Effector memory CD4-positive, alpha-beta T cell (primary cell): ENCODE results near the gene DLGAP4.

Experiments used
- DNase-seq, 3 donors: peaks; one replicate each; pipeline ENCODE4 v3.0.0-alpha.2; 2020
- H3K27ac ChIP-seq: 2 replicates; pipeline ENCODE4 v1.7.0; 2013; ENCODE audit warnings: mild to moderate bottlenecking, low read length, moderate library complexity; ENCODE audit not compliant: insufficient read depth, poor library complexity, severe bottlenecking
- H3K27me3 ChIP-seq: replicated peaks from 2 replicates; pipeline ENCODE4 v1.7.0; 2013; ENCODE audit warnings: mild to moderate bottlenecking, low read length; ENCODE audit not compliant: insufficient read depth, control insufficient read depth, poor library complexity, severe bottlenecking
- H3K36me3 ChIP-seq: 2 replicates; pipeline ENCODE4 v1.7.0; 2013; ENCODE audit warnings: mild to moderate bottlenecking, low read length, moderate library complexity; ENCODE audit not compliant: control insufficient read depth, insufficient read depth
- H3K4me1 ChIP-seq: 2 replicates; pipeline ENCODE4 v1.7.0; 2013; ENCODE audit warnings: low read length, mild to moderate bottlenecking; ENCODE audit not compliant: control insufficient read depth, insufficient read depth, poor library complexity, severe bottlenecking
- H3K4me3 ChIP-seq: 2 replicates; pipeline ENCODE4 v1.7.0; 2013; ENCODE audit warnings: low read length, low read depth, mild to moderate bottlenecking; ENCODE audit not compliant: insufficient read depth, poor library complexity, severe bottlenecking
- H3K9me3 ChIP-seq: 2 replicates; pipeline ENCODE4 v1.7.0; 2013; ENCODE audit warnings: mild to moderate bottlenecking, low read length, moderate library complexity; ENCODE audit not compliant: control insufficient read depth

DLGAP4 gene

GRCh38 chr20:36573798-36574365 lies 267.7 kb downstream of the DLGAP4 start:
- H3K9me3 ChIP-seq = no peaks in the 10 kb centered on the region
- peaks cover 8% of the 10 kb centered on the region for H3K36me3 ChIP-seq
- H3K4me3 ChIP-seq = peak overlapping the region; percentile 92
- H3K27me3 ChIP-seq = no peaks in the 10 kb centered on the region
- peak overlapping the region; percentile 100 for H3K27ac ChIP-seq
- H3K4me1 ChIP-seq = peaks cover 19% of the 10 kb centered on the region
- DNase-seq = peak; percentile 11 to 24 (median 22)

DNA sequence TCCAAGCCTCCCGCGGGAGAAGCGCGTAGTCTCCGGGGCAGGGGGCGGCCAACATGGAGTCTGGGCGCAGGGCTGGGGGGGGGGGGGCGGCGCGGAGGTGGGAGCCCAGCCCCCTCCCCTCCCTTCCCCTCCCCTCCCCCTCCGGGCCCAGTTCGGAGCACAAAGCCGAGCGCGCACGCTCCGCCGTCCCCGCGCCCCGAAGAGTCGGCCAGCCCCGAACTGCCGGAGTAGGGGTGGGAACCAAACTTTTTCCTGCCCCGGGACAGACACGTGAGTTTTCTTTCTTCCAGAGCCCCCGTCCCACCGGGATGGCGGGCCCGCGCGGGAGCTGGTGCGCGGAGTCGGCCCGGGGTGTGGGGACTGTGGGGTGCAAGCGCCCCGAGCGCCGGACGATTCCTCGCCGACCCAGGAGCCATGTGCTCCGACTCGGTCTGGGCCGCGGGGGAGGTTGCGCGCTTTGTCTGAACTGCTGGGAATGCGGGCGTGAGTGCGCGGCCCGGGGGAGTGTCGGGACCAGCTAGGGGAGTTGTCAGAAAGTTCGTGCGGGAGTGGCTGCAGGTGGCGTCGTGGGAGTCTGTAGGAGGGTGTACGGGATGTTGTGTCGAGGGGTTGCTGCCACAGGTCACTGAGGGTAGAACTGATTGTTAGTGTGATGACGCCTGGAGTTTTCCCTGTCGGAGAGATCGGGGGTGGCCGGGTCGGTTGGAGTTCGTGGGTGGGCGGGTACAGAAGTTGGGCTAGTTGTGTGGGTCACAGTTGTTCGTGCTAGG lies 268.4 kb downstream of the DLGAP4 start:
- Histone ChIP-seq H3K27me3 (no peaks in the 10 kb centered on the region), H3K9me3 (no peaks in the 10 kb centered on the region), H3K27ac (peak overlapping the region; percentile 100), H3K36me3 (peaks cover 13% of the 10 kb centered on the region), H3K4me3 (peak overlapping the region; percentile 92), H3K4me1 (peaks cover 19% of the 10 kb centered on the region)
- peak; percentile 11 to 36 (median 23) for DNase-seq

DNA sequence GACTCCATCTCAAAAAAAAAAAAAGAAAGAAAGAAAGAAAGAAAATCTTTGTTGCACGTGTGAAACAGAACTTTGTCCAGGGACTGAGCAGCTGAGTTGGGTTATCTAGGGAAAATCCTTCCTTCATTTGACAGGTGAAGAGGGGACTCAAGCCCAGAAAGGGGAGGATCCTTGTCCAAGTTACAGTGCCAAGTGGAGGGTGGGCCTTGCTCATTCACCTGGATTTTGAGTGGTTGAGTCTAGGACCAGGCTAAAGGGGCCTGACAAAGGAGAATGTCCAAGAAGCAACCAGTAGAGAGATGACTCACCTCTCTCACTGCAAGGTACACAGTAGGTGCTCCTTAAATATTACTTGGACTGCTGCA lies 269.9 kb downstream of the DLGAP4 start:
- peaks cover 22% of the 10 kb centered on the region for H3K36me3 ChIP-seq
- H3K27me3 ChIP-seq = no peaks in the 10 kb centered on the region
- DNase-seq = no peak
- H3K27ac ChIP-seq = no peak overlapping the region
- H3K4me1 ChIP-seq = peaks cover 19% of the 10 kb centered on the region
- no peak overlapping the region for H3K4me3 ChIP-seq
- H3K9me3 ChIP-seq = no peaks in the 10 kb centered on the region
